HepG2 (cell line): ENCODE results near the gene CD300H. TPM values are rescaled to one million over a fixed set of nuclear protein-coding genes. Genes with fewer than 3 reads are reported as not detected.

Source experiments
- ATAC-seq: fragments of 200-7000 bp; cut with Tn5 transposase; 3 replicates; pipeline ENCODE4 v1.9.1; 2020; ENCODE audit warnings: mild to moderate bottlenecking, moderate library complexity
- BruUV-seq: library from RNA; stranded (reverse); fragments of 400-500 nt; replicated peaks from 2 replicates; lab custom pipeline; 2021; lab: Mats Ljungman, UMichigan
- CTCF ChIA-PET: fragments of 300-600 bp; formaldehyde crosslinking; extraction: SDS; loops from one replicate; lab custom pipeline; 2021; ENCODE audit warnings: low total read pairs, inconsistent platforms, low intra/inter-chr PET ratio; lab: Yijun Ruan, JAX
- POLR2A ChIA-PET: fragments of 350-600 bp; sonication (Branson Sonifier 250); formaldehyde crosslinking; loops from one replicate; lab custom pipeline; 2020; ENCODE audit warnings: antibody characterized with exemption, inconsistent platforms; lab: Yijun Ruan, JAX
- DNase-seq: peaks from one replicate; pipeline ENCODE4 v3.0.0-alpha.2; 2015; ENCODE audit warnings: low spot score
- FAIRE-seq: peaks from 3 replicates; lab custom pipeline; 2011; peaks lifted over from hg19 to GRCh38; lab: Jason Lieb, UNC
- H2AFZ ChIP-seq: one replicate; pipeline ENCODE4 v1.6.1; 2011; ENCODE audit warnings: low read length, inconsistent platforms
- H3K27ac ChIP-seq: fragments of 300-600 bp; 3 replicates; pipeline ENCODE4 v1.8.0; 2011; ENCODE audit warnings: mixed run types, mild to moderate bottlenecking, mixed read lengths, low read length, inconsistent platforms; ENCODE audit not compliant: insufficient read depth; ENCODE audit errors: extremely low read length
- H3K27me3 ChIP-seq, 2 experiments: fragments of 200-600 bp in 1 of 2; 2 replicates in 1 of 2; 3 replicates in 1 of 2; pipeline versions ENCODE4 v1.6.0 to v1.8.0; 2011; ENCODE audit warnings: low read length in 2 of 2, mild to moderate bottlenecking in 2 of 2, moderate library complexity in 2 of 2, inconsistent platforms in 1 of 2; ENCODE audit not compliant: insufficient read depth in 2 of 2, control insufficient read depth in 1 of 2
- H3K36me3 ChIP-seq, 2 experiments: fragments of 200-600 bp in 1 of 2; replicated peaks in 1 of 2; 2 replicates in 1 of 2; 3 replicates in 1 of 2; pipeline versions ENCODE4 v1.5.1 to v1.8.0; 2011; ENCODE audit warnings: low read length in 2 of 2, inconsistent platforms in 1 of 2; ENCODE audit not compliant: insufficient read depth in 2 of 2, control insufficient read depth in 1 of 2
- H3K4me1 ChIP-seq: 2 replicates; pipeline ENCODE4 v1.5.1; 2012; ENCODE audit warnings: low read length, inconsistent platforms; ENCODE audit not compliant: insufficient read depth
- H3K4me2 ChIP-seq: 2 replicates; pipeline ENCODE4 v1.6.0; 2011; ENCODE audit warnings: low read depth, low read length, inconsistent platforms
- H3K4me3 ChIP-seq, 3 experiments: fragments of 200-600 bp in 1 of 3; sonication (generic), shearing (Covaris generic) in 1 of 3; replicated peaks in 1 of 3; 2 replicates each; pipeline ENCODE4 v1.5.1; 2011 to 2016; ENCODE audit warnings: low read length in 3 of 3, inconsistent platforms in 2 of 3, low read depth in 2 of 3, mild to moderate bottlenecking in 2 of 3, control low read depth in 1 of 3, mixed read lengths in 1 of 3; ENCODE audit not compliant: insufficient read depth in 1 of 3
- H3K79me2 ChIP-seq: one replicate; pipeline ENCODE4 v1.6.1; 2011; ENCODE audit warnings: low read length, inconsistent platforms; ENCODE audit not compliant: insufficient read depth
- H3K9ac ChIP-seq: 2 replicates; pipeline ENCODE4 v1.6.0; 2011; ENCODE audit warnings: mild to moderate bottlenecking, low read depth, low read length, inconsistent platforms; ENCODE audit not compliant: insufficient read depth
- H3K9me3 ChIP-seq: 2 replicates; pipeline ENCODE4 v1.5.1; 2012; ENCODE audit warnings: mild to moderate bottlenecking, low read length
- H4K20me1 ChIP-seq: 2 replicates; pipeline ENCODE4 v1.6.0; 2011; ENCODE audit warnings: inconsistent platforms, mild to moderate bottlenecking, low read length, moderate library complexity; ENCODE audit not compliant: insufficient read depth
- HMGXB4 ChIP-seq, 2 experiments: sonication (generic) in 1 of 2; formaldehyde crosslinking in 1 of 2; IDR thresholded peaks; 2 replicates each; pipeline versions ENCODE4 v1.4.0 to v1.6.1; 2018 to 2020; ENCODE audit warnings: missing genetic modification reagents in 2 of 2, borderline replicate concordance in 1 of 2, low read depth in 1 of 2, mild to moderate bottlenecking in 1 of 2, missing biosample characterization in 1 of 2
- HOXA9 ChIP-seq: sonication (generic); formaldehyde crosslinking; IDR thresholded peaks from 2 replicates; pipeline ENCODE4 v1.8.1; 2022; ENCODE audit warnings: missing genetic modification reagents, mild to moderate bottlenecking, moderate library complexity, borderline replicate concordance
- MAFF ChIP-seq: IDR thresholded peaks from 2 replicates; pipeline ENCODE4 v1.6.1; 2011; ENCODE audit warnings: low read depth, low read length, improper control_type of control experiment
- MAFK ChIP-seq, 2 experiments: IDR thresholded peaks in 1 of 2; conservative IDR thresholded peaks in 1 of 2; 2 replicates each; pipeline ENCODE4 v1.6.1; 2011; ENCODE audit warnings: improper control_type of control experiment in 2 of 2, low read length in 2 of 2
- MEIS1 ChIP-seq: sonication (generic); formaldehyde crosslinking; IDR thresholded peaks from 2 replicates; pipeline ENCODE4 v1.9.0; 2021; ENCODE audit warnings: mild to moderate bottlenecking, missing genetic modification reagents, moderate library complexity, borderline replicate concordance
- NAIF1 ChIP-seq: sonication (generic); formaldehyde crosslinking; IDR thresholded peaks from 2 replicates; pipeline ENCODE4 v1.5.0; 2020; ENCODE audit warnings: mild to moderate bottlenecking, missing genetic modification reagents, borderline replicate concordance
- NFIC ChIP-seq: IDR thresholded peaks from 2 replicates; pipeline ENCODE4 v1.6.1; 2012; ENCODE audit warnings: mild to moderate bottlenecking, low read length, inconsistent platforms
- NR3C1 ChIP-seq: sonication (generic); formaldehyde crosslinking; IDR thresholded peaks from 2 replicates; pipeline ENCODE4 v1.4.0; 2020; ENCODE audit warnings: missing genetic modification reagents
- ZNF264 ChIP-seq: sonication (generic); formaldehyde crosslinking; IDR thresholded peaks from 2 replicates; pipeline ENCODE4 v1.4.0; 2020; ENCODE audit warnings: missing genetic modification reagents
- ZNF562 ChIP-seq: sonication (generic); formaldehyde crosslinking; IDR thresholded peaks from 2 replicates; pipeline ENCODE4 v1.8.0; 2022; ENCODE audit warnings: missing genetic modification reagents, borderline replicate concordance
- WGBS: methylation state at CpG from one replicate; pipeline ENCODE4 v1.1.6; 2017; ENCODE audit warnings: low lambda C conversion rate; 5-methylcytosine and 5-hydroxymethylcytosine counted together
- in situ Hi-C: cut with HindIII; loops from 2 replicates; pipeline ENCODE4 v1.10.0; 2017; ENCODE audit warnings: low pct_unique_long_range_greater_than_20kb; ENCODE audit not compliant: extremely low pct_ligation_motif_present
- intact Hi-C: fragments of 100-400 bp; cut with micrococcal nuclease; formaldehyde crosslinking; loops from one replicate; pipeline ENCODE4 v1.10.0; 2022; ENCODE audit not compliant: unreplicated experiment
- polyA plus RNA-seq, 8 experiments: library from polyadenylated mRNA; depleted of rRNA in 3 of 8; stranded (reverse) in 7 of 8; unstranded in 1 of 8; fragments of >200 nt; fragmentation: Illumina TruSeq in 4 of 8; extraction: Trizol in 4 of 8; gene quantifications; 2 replicates each; pipeline versions ENCODE4 v1.2.1 to v1.2.3, GENCODE V29; 2011 to 2016; ENCODE audit warnings: low read depth in 4 of 8, missing spikeins in 1 of 8, mixed read lengths in 1 of 8; ENCODE audit not compliant: insufficient read depth in 1 of 8
- total RNA-seq, 5 experiments: library from RNA; depleted of rRNA; stranded (reverse); fragments of >200 nt; fragmentation: Illumina TruSeq; extraction: Trizol; gene quantifications; 2 replicates each; pipeline ENCODE4 v1.2.3, GENCODE V29; 2016; ENCODE audit warnings: low read depth in 1 of 5

CD300H gene
- total and polyA plus RNA-seq, 2 of the 13 experiments (the other 11 are each of a cell fraction or from before 2014, with no cell fraction given): not detected

GRCh38 chr17:74555427-74555940 is 11.8 kb downstream of the CD300H start:
- Histone ChIP-seq H3K4me2 (no peak overlapping the region), H3K4me3 (no peak overlapping the region), H3K36me3 (no peaks in the 10 kb centered on the region), H2AFZ (no peak overlapping the region), H3K9me3 (no peaks in the 10 kb centered on the region), H3K9ac (no peak overlapping the region), H3K27ac (no peak overlapping the region), H3K27me3 (peaks cover 4 to 78% of the 10 kb centered on the region in 2 experiments), H3K4me1 (no peaks in the 10 kb centered on the region), H4K20me1 (no peaks in the 10 kb centered on the region), H3K79me2 (no peaks in the 10 kb centered on the region)
- no peak for TF ChIP-seq NAIF1 (CRISPR knock-in tag)
- peak; percentile 87 to 90 for TF ChIP-seq MAFK (conservative IDR thresholded peaks at IDR 0.05 in 1 of 2, IDR thresholded peaks at IDR 0.05 in 1 of 2; ENCODE audit: low read length in 2 of 2)
- no peak for TF ChIP-seq HOXA9 (CRISPR knock-in tag)
- no peak for TF ChIP-seq MEIS1
- TF ChIP-seq NFIC: no peak
- no peak for TF ChIP-seq NR3C1
- no peak for TF ChIP-seq HMGXB4 (CRISPR knock-in tag; IDR thresholded peaks at IDR 0.05; ENCODE audit: borderline replicate concordance in 1 of 2, low read depth in 1 of 2)
- TF ChIP-seq ZNF562: no peak
- peak; percentile 90 for TF ChIP-seq MAFF
- no peak for TF ChIP-seq ZNF264
- WGBS: 9% methylated on average over 7 of the region's 7 CpGs
- ATAC-seq (no peak), FAIRE-seq (no peak), DNase-seq (no peak)
- in situ Hi-C loops (no loop called here), intact Hi-C loops (no loop called here)
- BruUV-seq: no TSS peak
- ChIA-PET POLR2A (no interaction called here), CTCF (no interaction called here)
